ENCODE results near the gene TP53I3.

DNA sequence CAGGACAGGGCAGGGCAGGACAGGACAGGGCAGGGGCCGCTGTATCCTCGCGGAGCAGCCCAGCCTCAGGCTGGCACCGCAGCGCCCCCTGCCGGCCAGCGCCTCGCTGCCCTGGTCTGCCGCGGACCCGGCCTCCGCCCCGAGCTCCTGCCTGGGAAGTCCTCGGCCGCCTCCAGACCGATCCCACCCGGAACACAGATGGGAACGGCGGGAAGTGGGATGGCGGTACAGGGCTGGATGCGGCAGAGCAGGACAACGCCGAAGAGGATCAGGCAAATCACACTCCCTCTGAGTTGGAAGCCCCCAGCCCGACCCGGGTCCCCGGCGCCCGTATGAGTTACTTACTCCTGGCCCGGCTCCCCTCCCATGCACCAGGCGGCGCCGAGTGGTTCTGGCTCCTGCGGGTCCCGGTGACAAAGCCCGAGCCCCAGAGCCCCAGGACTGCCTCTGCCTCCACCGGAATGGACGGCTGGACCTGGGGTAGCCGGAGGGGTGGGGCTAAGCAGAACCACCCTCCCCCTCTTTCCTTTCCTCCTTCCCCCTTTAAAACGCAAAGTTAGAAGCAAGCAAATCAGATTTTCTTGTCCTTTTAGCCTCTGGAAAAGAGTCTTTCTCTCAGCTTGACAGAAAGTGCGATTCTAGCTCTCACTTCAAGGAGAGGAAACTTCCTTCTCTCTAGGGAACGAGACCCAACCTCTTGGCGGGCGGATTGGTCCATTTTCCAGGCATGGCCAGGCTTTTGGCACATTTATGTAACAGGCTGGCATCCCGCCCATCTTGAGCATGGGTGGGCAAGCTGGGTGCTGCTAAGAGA lies at the start of gene TP53I3:
- TF ChIP-seq, protein P1, sequence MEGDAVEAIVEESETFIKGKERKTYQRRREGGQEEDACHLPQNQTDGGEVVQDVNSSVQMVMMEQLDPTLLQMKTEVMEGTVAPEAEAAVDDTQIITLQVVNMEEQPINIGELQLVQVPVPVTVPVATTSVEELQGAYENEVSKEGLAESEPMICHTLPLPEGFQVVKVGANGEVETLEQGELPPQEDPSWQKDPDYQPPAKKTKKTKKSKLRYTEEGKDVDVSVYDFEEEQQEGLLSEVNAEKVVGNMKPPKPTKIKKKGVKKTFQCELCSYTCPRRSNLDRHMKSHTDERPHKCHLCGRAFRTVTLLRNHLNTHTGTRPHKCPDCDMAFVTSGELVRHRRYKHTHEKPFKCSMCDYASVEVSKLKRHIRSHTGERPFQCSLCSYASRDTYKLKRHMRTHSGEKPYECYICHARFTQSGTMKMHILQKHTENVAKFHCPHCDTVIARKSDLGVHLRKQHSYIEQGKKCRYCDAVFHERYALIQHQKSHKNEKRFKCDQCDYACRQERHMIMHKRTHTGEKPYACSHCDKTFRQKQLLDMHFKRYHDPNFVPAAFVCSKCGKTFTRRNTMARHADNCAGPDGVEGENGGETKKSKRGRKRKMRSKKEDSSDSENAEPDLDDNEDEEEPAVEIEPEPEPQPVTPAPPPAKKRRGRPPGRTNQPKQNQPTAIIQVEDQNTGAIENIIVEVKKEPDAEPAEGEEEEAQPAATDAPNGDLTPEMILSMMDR (IDR thresholded peaks at IDR 0.05): peak; percentile 95 to 99 (median 98)
- TF ChIP-seq POLR2A (IDR thresholded peaks at IDR 0.05): peak; percentile 84 to 92 (median 84)
